Endometrium (tissue), 2 donors: ENCODE measurements around the gene HPS1.

Source experiments
- FAIRE-seq: peaks from 2 replicates; lab custom pipeline; 2012; peaks lifted over from hg19 to GRCh38; lab: Jason Lieb, UNC
- donor health status: control.
- donor health status: control.

Gene HPS1

DNA sequence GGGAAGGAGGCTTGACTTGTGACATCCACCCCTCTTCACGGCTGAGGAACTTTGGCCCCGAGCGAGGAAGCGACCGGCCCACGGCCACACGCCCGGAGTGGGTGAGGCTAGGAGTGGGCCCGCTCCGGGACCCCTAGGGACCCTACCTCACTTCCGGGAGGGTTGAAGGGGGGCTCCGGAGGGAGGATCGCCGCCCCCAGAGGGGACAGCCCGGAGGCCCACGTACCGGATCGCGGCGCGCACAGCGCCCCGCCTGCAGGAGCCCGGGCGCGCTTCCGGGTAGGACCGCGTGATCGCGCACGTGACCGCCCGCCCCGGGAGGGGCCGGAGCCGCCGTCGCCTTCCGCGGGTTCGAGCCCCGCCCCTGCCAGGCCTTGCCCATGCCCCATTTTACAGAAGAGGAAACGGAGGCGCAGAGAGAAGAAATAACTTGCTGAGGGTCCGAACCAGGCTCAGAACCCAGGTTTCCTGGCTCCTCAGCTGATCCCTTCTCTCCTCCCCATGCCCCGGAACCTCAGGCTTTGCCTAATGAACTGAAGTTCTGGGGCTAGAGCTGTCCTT, at the start of gene HPS1:
TSS of gene HPS1 (minus strand) at position 275 of the 561 bp plus-strand sequence. CDS start 3,695 bp downstream, outside the sequence.
- FAIRE-seq: no peak

DNA sequence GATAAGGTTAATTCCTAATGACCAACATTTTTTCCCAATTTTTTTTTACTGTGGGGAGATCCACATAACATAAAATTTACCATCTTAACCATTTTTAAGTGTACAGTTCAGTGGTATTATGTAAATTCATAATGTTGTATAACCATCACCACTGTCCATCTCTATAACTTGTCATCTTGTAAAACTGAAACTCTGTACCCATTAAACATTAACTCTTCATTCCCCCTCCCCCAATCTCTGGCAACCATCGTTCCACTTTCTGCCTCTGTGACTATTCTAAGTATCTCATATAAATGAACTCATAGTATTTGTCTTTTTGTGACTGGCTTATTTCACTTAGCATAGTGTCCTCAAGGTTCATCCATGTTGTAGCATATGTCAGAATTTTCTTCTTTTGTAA, 46.0 kb upstream of the HPS1 start:
- no peak for FAIRE-seq

DNA sequence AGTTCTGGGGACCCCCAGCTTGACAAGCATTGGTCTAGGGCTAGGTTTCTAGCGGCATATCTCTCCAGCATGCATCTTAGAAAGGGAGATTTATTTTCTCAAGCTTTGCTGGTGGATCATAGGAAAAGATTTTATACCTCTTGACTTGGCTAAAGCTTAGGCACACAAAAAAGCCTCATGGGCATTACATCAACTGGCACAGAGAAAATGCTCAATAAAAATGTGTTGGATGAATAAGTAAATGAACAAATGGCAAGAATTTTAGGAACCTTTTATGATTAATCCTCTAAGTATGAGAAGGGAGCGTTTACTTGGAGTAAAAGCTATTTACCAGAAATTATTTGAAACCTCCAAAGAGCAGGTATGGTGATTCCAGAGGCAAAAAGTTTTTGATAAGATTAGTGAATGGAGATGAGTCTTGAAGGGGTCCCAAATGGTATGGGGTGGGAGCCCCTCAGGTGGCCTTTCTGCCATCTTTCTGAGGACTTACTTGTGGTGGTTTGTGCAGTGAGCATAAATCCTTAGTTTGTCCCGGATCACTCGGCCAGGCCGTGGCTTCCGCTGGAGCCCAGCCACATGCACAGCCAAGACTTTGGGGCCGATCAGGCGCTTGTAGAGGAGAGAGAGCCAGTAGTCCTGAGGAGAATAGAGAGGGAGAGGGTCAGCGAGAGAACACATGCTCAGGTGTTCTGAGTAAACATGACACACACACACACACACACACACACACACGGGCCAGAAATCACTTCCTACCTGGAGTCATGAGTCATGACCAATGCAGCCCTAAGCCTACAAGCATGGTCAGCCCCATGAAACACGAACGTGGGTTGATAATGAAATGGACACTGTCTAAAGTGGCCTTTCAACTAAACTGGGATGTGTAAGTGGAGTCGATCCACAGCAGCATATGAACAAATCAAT, 43.1 kb upstream of the HPS1 start:
- no peak for FAIRE-seq

DNA sequence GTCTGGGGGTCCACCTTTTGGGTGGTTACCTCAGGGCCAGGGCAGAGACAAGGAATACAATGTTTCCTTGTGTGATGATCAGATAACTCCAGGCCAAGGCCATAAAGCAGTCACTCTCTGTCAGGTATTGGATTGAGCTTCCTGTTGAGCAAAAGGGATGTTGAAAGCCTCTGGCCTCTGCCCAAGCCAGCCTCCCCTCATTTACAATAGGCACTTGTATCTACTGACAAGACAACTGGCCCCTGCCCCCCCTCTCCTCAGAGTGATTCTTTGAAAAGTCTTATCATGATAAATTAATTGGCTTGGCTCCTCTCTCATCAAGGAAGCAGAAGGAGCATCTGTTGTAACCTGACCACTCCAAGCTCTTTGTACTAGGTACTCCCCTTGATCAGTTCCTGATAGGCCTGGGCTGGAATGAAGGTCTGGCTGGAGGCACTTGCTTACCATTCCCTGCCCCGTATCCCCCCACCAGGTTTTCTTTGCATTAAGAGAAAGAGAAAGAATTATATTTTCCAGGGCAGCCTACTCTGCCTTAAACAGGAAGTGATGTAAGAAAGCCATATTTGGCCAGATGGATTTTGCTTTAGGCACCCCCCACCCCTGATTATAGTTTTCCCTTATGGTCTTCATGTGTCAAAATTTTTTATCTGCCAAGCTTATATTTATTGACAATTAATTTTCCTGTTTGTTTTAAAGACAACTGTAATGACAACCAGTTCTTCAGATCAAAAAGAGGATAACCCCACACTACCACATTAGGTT, 42.1 kb upstream of the HPS1 start:
- FAIRE-seq: no peak

DNA sequence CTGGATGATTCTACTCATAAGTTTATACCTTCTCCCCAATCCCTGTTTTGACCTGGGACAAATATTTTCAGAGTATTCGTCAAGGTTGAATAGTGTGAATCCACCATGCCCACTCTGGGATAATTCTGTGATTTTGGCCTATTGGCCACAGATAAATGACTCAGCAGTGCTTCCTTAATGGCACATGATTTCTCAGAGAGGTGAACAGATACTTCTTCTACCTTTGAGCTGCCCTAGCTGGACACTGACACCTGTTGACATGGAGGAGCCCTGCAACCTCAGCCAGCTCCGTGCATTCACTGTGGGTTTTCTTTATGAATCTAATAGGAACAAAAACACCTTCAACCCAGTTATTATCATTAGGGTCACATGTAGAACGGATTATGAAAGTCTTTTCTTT, 40.9 kb upstream of the HPS1 start:
- FAIRE-seq: no peak

DNA sequence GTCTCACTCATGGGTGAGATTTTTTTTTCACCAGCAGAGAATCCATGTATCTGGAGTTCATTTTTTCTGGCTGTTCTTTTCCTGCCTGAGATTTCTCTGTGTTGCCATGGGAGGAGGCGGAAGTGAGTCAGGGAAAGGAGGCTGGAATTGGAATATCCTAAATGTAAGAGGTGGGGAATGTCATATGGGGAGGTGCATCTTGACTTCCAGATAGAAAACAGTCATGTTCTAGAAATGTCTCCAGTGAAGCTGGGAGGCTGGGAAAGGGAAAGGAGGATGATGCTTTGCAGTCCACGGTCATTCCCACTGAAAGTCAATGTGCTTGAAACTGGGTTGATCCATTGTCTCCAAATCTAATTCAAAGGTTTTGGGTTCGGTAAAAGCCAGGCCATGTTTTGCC, 39.7 kb upstream of the HPS1 start:
- FAIRE-seq: no peak

DNA sequence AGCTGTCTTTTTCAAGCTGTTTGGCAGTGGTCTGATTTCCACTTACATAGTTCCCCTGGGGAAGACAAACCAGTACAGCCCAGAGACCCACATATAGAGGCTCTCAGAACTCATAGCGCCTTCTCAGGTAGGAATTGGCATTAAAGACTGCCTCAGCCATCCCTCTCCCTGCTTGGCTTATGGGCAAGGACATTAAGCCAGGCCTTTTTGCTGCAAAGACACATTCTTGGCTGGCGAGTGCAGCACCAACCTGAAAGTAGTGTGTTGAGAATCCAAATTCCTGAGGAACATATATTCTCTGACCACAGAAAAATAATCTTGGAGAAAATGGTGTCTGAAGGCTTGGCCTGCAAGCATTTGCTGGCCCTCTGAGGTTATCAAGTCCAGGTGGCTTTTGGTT, 39.2 kb upstream of the HPS1 start:
- FAIRE-seq: no peak

DNA sequence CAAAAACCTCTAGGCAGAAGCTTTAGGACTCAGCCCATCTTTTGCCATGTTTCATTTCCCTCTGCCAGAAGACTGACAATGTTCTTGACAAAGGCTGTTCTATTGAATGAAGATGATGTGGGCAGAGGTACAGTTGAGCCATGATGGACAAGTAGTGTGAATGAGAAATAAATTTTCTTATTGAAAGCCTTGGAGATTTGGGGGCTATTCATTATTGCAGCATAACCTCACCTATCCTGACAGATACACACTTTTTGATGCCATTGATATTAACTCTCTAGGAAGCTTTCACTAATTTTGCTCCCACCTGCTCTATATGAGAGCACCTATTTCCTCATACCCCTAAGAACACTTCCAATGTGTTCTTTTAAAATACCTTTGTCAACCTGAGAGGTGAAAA, 36.9 kb upstream of the HPS1 start:
- FAIRE-seq: no peak

DNA sequence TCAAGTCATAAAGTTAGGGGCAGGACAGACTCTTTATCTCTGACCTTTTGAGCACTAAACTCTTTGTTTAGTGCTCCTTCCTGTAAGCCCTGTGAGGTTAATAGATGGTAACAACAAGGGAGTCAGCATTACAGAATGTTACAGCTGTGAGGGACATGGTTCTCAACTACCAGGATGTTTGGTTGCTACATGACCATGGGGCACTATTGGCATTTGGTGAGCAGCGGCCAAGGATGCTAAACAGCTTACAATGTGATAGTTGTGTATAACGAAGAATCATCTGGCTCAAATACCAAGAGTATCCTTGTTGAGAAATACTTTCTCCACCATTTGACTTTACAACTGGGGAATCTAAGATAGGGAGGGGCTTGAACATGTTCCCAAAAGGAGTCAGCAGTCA, 35.4 kb upstream of the HPS1 start:
- no peak for FAIRE-seq

DNA sequence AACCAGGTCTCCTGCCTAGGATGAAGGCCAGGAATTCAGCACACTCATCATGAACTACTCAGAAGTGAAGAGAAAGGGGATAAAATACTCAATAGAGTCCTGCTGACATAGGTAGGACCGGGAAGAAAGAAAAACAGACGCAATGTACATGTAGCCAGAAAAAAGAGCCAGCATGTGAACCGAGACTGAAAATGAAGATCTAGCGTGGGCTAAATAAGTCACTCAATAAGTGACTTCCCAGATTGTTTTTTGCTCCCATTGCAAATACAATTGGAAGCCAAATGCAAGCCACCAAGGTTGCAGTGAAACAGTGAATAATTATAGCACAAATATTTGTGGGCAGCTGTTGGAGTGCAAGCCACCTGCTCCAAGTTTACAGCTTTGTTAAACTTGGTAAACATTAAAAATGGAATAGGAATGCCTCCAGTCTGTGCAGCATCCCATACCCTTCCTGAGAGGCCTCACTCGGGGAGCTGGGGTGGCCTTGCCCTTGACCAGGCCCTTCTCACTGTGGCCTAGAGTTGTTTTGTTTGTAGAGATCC, 34.7 kb upstream of the HPS1 start:
- FAIRE-seq: peak; percentile 95

DNA sequence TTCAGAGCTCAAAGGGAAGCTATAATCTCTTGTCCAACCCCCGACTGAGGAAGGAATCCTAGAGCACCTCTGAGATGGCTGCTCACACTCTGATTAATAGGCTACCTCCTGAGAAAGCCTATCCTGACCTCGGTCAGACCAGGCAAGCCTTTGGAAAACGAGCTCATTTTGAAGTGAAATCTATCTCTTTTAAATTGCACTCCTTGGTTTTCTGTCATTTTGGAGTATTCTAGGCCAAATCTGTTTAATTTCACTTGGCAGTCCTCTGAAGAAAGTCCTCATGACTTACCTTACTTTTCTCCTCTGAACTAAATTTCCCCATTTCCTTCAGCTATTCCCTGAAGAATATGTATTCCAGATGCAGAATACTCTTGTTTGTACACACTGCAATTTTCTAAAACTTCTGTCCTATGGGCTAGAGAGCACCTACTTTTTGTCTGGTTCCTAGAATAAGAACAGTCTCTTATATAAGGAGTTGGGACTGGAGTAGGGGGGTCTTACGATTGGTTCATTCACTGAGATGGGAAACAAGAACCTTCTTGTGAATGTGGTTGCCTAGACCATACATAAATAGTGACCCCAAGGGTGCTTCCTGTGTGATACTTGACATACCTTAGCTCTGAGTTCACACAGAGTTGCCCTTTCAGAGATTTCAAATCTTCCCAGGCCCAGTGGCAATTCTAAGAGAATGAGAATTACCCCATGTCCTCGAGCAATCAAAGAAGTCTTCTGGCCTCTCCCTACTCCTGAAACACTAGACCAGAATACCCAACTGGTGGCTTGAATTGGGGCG, 31.9 kb upstream of the HPS1 start:
- no peak for FAIRE-seq

DNA sequence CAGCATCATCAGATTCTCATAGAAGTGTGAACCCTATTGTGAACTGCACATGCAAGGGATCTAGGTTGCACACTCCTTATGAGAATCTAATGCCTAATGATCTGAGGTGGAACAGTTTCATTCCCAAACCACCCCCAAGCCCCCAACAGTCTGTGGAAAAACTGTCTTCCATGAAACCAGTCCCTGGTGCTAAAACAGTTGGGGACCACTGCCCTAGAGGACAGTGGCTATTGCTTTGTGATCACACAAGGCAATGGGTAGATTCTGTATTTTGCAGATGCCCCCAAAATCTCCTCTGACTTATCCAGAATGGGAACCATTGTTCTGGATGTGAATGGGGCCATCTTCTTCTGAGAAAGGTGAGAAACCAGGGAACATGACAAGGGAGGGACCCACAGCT, 31.1 kb upstream of the HPS1 start:
- FAIRE-seq: no peak

DNA sequence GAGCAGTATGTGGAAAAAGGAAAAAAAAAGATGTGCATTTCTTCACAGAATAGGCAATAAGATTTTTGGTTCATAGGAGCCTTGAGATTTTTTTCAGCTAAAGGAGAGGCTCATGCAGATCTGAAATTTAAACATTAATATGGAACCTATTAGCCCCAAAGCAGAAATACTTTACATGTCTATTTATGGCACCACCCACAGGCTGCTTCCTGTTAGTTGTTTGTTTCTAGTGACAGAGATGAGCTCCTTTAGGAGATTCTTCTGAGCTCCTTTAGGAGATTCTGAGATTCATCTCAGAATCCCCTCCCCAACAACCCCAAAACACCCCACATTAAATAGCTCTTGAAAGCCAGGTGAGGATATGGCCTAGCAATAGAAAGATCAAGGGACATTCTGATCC, 27.9 kb upstream of the HPS1 start:
- no peak for FAIRE-seq

DNA sequence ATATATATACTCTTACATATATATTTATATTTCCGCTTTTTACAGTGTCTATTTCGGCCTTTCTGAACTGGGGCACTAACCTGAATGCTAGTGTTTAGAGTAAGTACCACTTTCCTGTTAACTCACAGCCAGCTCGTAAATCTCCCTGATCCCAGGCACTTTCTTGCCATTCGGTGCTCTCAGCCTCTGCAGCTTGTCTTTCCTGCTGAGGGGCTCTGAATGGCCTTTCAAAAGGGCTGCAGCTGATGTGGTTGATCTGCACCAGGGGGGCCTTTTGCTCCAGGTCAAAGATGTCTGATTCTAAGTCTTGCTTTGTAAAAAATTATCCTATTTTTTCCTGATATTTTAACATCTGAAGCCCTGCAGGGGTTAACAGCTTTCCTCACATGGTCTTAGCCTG, 25.5 kb upstream of the HPS1 start:
- FAIRE-seq: no peak

DNA sequence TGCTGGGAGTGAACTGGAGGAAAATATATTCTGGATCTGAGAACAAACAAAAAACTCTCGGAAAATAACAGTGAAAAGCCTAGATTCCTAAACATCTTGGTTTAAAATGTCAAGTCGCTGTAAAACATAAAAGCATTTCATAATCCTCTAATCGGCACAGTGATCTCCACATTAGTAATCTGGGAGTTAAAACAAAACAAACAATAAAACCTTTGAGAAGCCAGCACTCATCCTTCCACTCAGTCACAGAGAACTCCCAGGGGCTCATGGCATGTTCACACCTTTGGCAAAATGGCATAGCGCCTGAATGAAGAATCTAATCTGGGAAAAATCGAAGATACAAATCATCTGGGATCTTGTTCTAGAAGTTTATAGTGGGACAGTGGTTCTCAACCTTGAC, 24.1 kb upstream of the HPS1 start:
- peak; percentile 88 for FAIRE-seq

DNA sequence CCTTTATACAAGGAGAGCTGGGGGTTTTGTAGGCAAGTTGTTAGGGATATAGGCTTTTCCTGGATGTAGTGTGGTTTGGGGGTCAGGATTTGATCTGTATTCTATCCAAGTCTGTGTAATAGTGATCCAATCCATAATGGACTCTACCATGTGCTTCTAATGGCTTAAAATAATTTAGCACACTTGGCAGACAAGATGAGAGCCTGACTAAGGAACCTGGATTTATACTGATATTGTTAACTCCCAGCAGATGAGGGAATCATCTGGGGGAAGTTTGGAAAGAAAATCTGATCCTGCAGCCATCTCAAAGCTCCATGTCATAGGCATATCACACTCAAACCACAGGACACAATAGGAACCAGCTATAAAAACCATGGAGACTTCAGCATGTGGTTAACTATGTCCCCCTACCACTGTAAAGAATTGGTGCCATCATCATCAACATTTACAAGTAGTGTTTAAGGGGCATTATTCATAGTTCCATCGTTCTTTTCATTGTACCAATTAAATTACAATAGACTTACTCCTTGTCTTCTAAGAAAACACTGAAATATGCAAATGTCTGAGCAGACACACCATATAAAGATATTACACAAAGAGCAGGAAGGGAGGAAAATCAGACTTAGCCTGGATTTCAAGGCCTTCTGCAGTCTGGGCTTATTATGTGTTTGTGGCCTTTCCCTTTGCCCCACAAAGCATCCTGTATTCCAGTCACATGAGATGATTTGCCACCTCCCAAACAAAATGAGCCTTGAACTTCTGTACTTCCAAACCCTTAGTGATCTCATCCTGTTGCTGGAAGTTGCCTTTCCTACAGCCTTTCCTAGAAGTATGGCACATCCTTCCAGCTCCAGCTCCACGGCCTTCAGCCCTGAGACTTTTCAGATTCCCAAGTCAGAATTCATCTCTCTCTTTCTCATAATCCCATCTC, 22.5 kb upstream of the HPS1 start:
- FAIRE-seq: no peak

DNA sequence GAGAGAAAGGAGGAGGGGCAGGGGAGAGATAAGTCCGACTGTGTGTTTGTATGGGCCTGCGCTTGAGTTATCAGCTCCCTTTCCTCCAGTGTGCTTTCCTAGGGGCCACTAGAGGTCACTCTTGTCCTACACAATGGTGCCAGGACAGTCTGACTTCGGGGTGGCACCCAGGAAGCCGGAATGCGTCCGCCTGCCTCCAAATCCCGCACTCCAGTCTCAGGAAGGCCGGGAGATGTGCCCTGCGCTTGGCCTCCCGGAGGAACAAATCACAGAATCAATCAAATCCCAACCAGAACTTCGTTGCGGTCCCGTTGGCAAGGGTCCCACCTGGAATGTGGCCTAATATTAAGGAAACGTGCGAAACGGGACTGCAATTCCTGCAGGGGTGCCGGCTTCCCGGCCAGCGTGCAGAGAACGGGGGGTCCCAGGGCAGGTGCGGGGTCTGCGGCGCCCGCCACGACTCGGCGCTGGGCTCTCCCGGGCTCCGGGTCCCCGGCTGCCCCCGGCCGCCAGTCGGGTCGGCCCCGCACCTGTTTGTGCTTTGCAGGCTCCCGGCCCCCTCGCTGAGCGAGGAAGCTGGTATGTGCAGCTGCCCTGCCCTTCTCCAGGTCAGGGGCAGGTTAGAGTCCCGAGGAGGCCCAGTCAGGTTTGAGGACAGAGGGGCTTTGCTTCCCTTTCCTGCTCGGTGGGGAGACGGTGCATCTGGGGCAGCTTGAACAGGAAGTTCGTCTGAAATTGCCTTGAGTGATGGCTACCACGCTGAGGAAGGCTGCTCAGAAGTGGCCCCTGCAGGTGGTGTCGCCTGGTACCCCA, 21.0 kb upstream of the HPS1 start:
- peak; percentile 72 for FAIRE-seq

DNA sequence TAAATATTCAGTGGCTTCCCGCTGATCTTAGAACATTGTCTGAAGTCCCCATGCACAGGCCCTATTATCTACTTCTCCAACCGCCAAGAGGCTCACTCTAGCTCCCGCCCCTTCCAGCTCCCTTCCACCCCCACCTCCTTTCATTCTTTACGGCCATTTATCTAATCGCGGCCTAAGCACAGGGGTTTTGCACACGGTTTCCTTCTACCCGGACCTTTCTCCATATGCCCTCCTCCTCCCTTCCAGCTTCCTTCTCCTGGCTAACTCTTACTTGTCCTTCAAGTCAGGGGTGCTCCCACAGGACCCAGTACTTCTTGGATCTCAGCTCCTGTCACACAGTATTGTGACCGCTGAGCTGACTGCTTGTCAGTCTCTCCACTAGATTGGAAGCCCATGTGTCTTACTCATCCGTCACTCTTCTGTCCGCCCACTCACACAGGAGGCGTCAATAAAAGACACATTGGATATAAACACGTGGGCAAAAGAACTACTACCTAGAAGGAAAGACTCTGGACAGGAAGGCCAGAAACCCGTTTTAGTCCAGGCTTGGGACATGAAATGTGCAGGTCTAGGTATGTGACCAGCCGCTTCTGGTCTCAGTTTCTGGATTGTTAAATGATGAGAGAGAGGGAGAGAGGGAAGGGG, 20.2 kb upstream of the HPS1 start:
- no peak for FAIRE-seq

DNA sequence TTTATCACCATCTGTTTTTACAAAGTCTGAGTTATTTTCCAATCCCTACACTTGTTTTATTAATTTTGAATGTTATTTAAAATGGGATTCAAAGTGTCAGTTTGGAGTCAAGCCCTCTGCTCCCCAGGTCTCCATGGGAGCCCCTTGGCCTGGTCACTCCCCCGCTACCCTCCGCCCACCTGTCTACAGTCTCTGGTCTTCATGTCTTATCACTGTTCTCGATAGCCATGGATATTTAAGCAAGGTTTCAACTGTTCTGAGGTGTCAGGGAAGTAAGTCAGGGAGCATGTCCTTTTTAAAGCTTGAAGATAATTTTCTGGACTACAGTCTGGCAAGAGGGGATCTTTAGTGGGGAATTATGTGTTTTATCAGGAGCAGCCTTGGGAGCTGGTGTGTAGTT, 19.1 kb upstream of the HPS1 start:
- no peak for FAIRE-seq
